H1 (cell line): ENCODE results near the gene OR10P1.

Experiments used
- BRCA1 ChIP-seq: IDR thresholded peaks from 2 replicates; pipeline ENCODE4 v1.6.1; 2012; ENCODE audit warnings: low read depth, low read length, improper control_type of control experiment
- CTCF ChIP-seq, 3 experiments: IDR thresholded peaks; 1 replicate in 2 of 3; 2 replicates in 1 of 3; pipeline versions ENCODE4 v1.5.1 to v1.6.1; 2011; ENCODE audit warnings: low read length in 3 of 3, mild to moderate bottlenecking in 3 of 3, inconsistent platforms in 2 of 3, low read depth in 1 of 3, moderate library complexity in 1 of 3; ENCODE audit not compliant: insufficient read depth in 1 of 3; ENCODE audit errors: control extremely low read depth in 1 of 3
- EP300 ChIP-seq, 2 experiments: IDR thresholded peaks; 1 replicate in 1 of 2; 2 replicates in 1 of 2; pipeline ENCODE4 v1.6.1; 2011 to 2012; ENCODE audit warnings: low read depth in 2 of 2, low read length in 2 of 2, mild to moderate bottlenecking in 2 of 2, borderline replicate concordance in 1 of 2, inconsistent platforms in 1 of 2, moderate library complexity in 1 of 2
- EZH2 ChIP-seq: fragments of 200-600 bp; sonication (generic); IDR thresholded peaks from 2 replicates; pipeline ENCODE4 v1.7.1; 2012; ENCODE audit warnings: low read depth, mild to moderate bottlenecking, moderate library complexity, low read length, inconsistent platforms; ENCODE audit not compliant: severe bottlenecking
- HDAC6 ChIP-seq: IDR thresholded peaks from one replicate; pipeline ENCODE4 v1.7.1; 2012; ENCODE audit warnings: low read depth, mild to moderate bottlenecking, inconsistent platforms, low read length, moderate library complexity
- MAFK ChIP-seq: IDR thresholded peaks from 2 replicates; pipeline ENCODE4 v1.6.1; 2012; ENCODE audit warnings: low read depth, mild to moderate bottlenecking, improper control_type of control experiment, low read length
- POLR2A ChIP-seq, 2 experiments: IDR thresholded peaks; 1 replicate in 1 of 2; 2 replicates in 1 of 2; pipeline ENCODE4 v1.6.1; 2011; ENCODE audit warnings: low read depth in 2 of 2, low read length in 2 of 2, mild to moderate bottlenecking in 2 of 2; ENCODE audit errors: control extremely low read depth in 1 of 2
- SIX5 ChIP-seq: IDR thresholded peaks from 2 replicates; pipeline ENCODE4 v1.6.1; 2011; ENCODE audit warnings: mild to moderate bottlenecking, low read depth, low read length
- SUZ12 ChIP-seq: fragments of 200-600 bp; sonication (generic); IDR thresholded peaks from 2 replicates; pipeline ENCODE4 v1.6.1; 2012; ENCODE audit warnings: mild to moderate bottlenecking, inconsistent platforms, low read length, moderate library complexity, mixed read lengths
- USF2 ChIP-seq: IDR thresholded peaks from 2 replicates; pipeline ENCODE4 v1.6.1; 2011; ENCODE audit warnings: low read length, improper control_type of control experiment
- ZNF274 ChIP-seq: IDR thresholded peaks from 2 replicates; pipeline ENCODE4 v1.7.0; 2012; ENCODE audit warnings: low read length, borderline replicate concordance; ENCODE audit errors: extremely low read depth

- TF ChIP-seq POLR2A (IDR thresholded peaks at IDR 0.05; ENCODE audit: control extremely low read depth in 1 of 2, low read depth in 2 of 2, low read length in 2 of 2) = no peak
- TF ChIP-seq EP300 (IDR thresholded peaks at IDR 0.05; ENCODE audit: borderline replicate concordance in 1 of 2, low read depth in 2 of 2, low read length in 2 of 2) = no peak
- TF ChIP-seq CTCF (IDR thresholded peaks at IDR 0.05; ENCODE audit: control extremely low read depth in 1 of 3, insufficient read depth in 1 of 3, low read depth in 1 of 3, low read length in 3 of 3) = no peak
- no peak for TF ChIP-seq ZNF274
- TF ChIP-seq MAFK = no peak
- TF ChIP-seq EZH2 = no peak
- TF ChIP-seq SUZ12 = no peak
- TF ChIP-seq HDAC6 = no peak
- TF ChIP-seq USF2 = no peak
- no peak for TF ChIP-seq SIX5
- no peak for TF ChIP-seq BRCA1
Measured at GRCh38 chr12:55641595-55641994, 4.9 kb downstream of the OR10P1 start.
